Neural crest cell (in vitro differentiated cells): ENCODE measurements around the gene PDLIM1. TPM values are rescaled to one million over a fixed set of nuclear protein-coding genes. Genes with fewer than 3 reads are reported as not detected.

Experiments
- DNase-seq: peaks from one replicate; pipeline ENCODE4 v3.0.0; 2021; ENCODE audit warnings: low read depth, mixed read lengths, low spot score
- H3K27ac Mint-ChIP-seq: one replicate; pipeline ENCODE4 v1.8.0; 2021; ENCODE audit warnings: mild to moderate bottlenecking, mixed read lengths; ENCODE audit not compliant: unreplicated experiment
- H3K27me3 Mint-ChIP-seq: 2 replicates; pipeline ENCODE4 v1.8.0; 2021; ENCODE audit warnings: low read depth, mild to moderate bottlenecking, mixed read lengths
- H3K36me3 Mint-ChIP-seq: 2 replicates; pipeline ENCODE4 v1.8.0; 2021; ENCODE audit warnings: low read depth, mild to moderate bottlenecking, mixed read lengths
- H3K4me1 Mint-ChIP-seq: 2 replicates; pipeline ENCODE4 v1.8.0; 2021; ENCODE audit warnings: mixed read lengths
- H3K4me3 Mint-ChIP-seq: one replicate; pipeline ENCODE4 v1.8.0; 2021; ENCODE audit warnings: mild to moderate bottlenecking, mixed read lengths
- H3K9me3 Mint-ChIP-seq: 2 replicates; pipeline ENCODE4 v1.8.0; 2021; ENCODE audit warnings: mixed read lengths
- CTCF ChIP-seq: fragments of 200-600 bp; sonication (generic); conservative IDR thresholded peaks from 2 replicates; pipeline ENCODE4 v1.5.0; 2021; ENCODE audit warnings: antibody characterized with exemption, mild to moderate bottlenecking
- total RNA-seq: library from RNA; stranded (reverse); gene quantifications from 2 replicates; pipeline ENCODE4 v1.2.1, GENCODE V29; 2021

Gene PDLIM1
- total RNA-seq, 1 donor from 2014 or later, result 20.9 TPM

- Mint-ChIP-seq H3K27ac (no peak overlapping the region), H3K4me1 (peaks cover 10% of the 10 kb centered on the region)
- no peak for TF ChIP-seq CTCF
These were observed 14.2 kb downstream of the PDLIM1 start for GRCh38 chr10:95276367-95277200.

GRCh38 chr10:95275726-95276366 is 15.0 kb downstream of the PDLIM1 start:
- peaks cover 10% of the 10 kb centered on the region for H3K4me1 Mint-ChIP-seq
- H3K27me3 Mint-ChIP-seq, result no peaks in the 10 kb centered on the region
- H3K9me3 Mint-ChIP-seq, result no peaks in the 10 kb centered on the region
- no peaks in the 10 kb centered on the region for H3K36me3 Mint-ChIP-seq
- no peak for TF ChIP-seq CTCF
- no peak for DNase-seq
- H3K27ac Mint-ChIP-seq, result no peak overlapping the region
- H3K4me3 Mint-ChIP-seq, result no peak overlapping the region

More at GRCh38 chr10:95276367-95277200, 14.2 kb downstream of the PDLIM1 start:
- Mint-ChIP-seq H3K4me3 (no peak overlapping the region), H3K27me3 (no peaks in the 10 kb centered on the region), H3K9me3 (no peaks in the 10 kb centered on the region), H3K36me3 (no peaks in the 10 kb centered on the region)
- no peak for DNase-seq

- Mint-ChIP-seq H3K27ac (no peak overlapping the region), H3K27me3 (no peaks in the 10 kb centered on the region), H3K4me3 (no peak overlapping the region), H3K36me3 (no peaks in the 10 kb centered on the region), H3K9me3 (no peaks in the 10 kb centered on the region), H3K4me1 (peaks cover 5% of the 10 kb centered on the region)
- no peak for DNase-seq
- no peak for TF ChIP-seq CTCF
These were observed 17.1 kb downstream of the PDLIM1 start for GRCh38 chr10:95273393-95274312.

GRCh38 chr10:95268438-95268837 is 22.4 kb downstream of the PDLIM1 start:
- H3K36me3 Mint-ChIP-seq, result no peaks in the 10 kb centered on the region

More at GRCh38 chr10:95268438-95268837, 22.4 kb downstream of the PDLIM1 start:
- DNase-seq, result no peak
- no peak for TF ChIP-seq CTCF
- H3K4me3 Mint-ChIP-seq, result no peak overlapping the region
- peaks cover 7% of the 10 kb centered on the region for H3K4me1 Mint-ChIP-seq
- no peak overlapping the region for H3K27ac Mint-ChIP-seq
- no peaks in the 10 kb centered on the region for H3K9me3 Mint-ChIP-seq
- no peaks in the 10 kb centered on the region for H3K27me3 Mint-ChIP-seq
